ENCODE data around the gene EEFSEC. TPM values are rescaled to one million over a fixed set of nuclear protein-coding genes. Genes with fewer than 3 reads are reported as not detected.

The EEFSEC gene
- total and polyA plus RNA-seq, 2 of the 8 experiments (the other 6 are each of a cell fraction or from before 2014, with no cell fraction given), result 13.1 to 19.8 TPM

DNA sequence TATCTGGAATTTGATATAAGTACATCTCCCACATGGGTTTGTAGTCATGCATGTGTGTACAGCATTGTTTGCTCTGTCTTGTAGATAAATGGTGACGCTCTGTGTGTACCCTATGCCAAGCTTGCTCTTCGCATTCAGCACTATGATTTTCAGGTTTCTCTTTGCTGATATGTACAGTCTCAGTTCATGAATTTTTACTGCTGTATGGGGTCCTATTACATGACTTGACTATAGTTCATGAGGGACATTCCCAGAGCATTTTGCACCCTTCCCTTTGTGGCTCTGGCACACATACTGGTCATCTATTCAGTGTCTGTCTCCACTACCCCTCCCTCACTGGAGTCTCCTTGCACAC lies 132.7 kb downstream of the EEFSEC start:
- Histone ChIP-seq H2BK5ac (ENCODE audit: low read depth, low read length) (no peak overlapping the region), H2AFZ (ENCODE audit: low read length) (no peak overlapping the region), H3K27ac (ENCODE audit: low read depth, low read length) (no peak overlapping the region), H3K9me3 (ENCODE audit: insufficient read depth in 2 of 2, low read depth in 1 of 2, low read length in 1 of 2) (no peaks in the 10 kb centered on the region), H2BK20ac (ENCODE audit: low read length) (no peak overlapping the region), H3K9ac (replicated peaks in 1 of 4; ENCODE audit: extremely low read depth in 1 of 4, low read depth in 3 of 4, low read length in 3 of 4) (no peak overlapping the region), H3K56ac (replicated peaks; ENCODE audit: insufficient read length, low read depth, low read length) (no peak overlapping the region), H2BK12ac (ENCODE audit: low read depth, low read length) (no peak overlapping the region), H4K5ac (ENCODE audit: insufficient read length, low read depth, low read length) (no peak overlapping the region), H3K27me3 (replicated peaks in 1 of 4; ENCODE audit: control insufficient read depth in 3 of 4, extremely low read depth in 1 of 4, insufficient read depth in 3 of 4, low read length in 3 of 4) (peaks cover 0 to 9% (median 5%) of the 10 kb centered on the region in 4 experiments; a peak in 3 of 7 replicates), H2BK15ac (ENCODE audit: low read length) (no peak overlapping the region), H3K23ac (ENCODE audit: insufficient read length) (no peak overlapping the region), H4K91ac (replicated peaks; ENCODE audit: insufficient read length, low read length) (no peak overlapping the region), H3K4me2 (ENCODE audit: insufficient read depth in 1 of 2, low read depth in 2 of 2, low read length in 2 of 2) (no peak overlapping the region), H3K79me2 (ENCODE audit: control insufficient read depth in 1 of 2, insufficient read depth in 2 of 2, low read length in 2 of 2) (no peaks in the 10 kb centered on the region), H3K18ac (ENCODE audit: extremely low read depth, low read length) (no peak overlapping the region), H3K14ac (ENCODE audit: insufficient read length) (no peak overlapping the region), H3K23me2 (ENCODE audit: low read depth, low read length) (no peaks in the 10 kb centered on the region), H3K4ac (replicated peaks; ENCODE audit: insufficient read length, low read depth, low read length) (no peak overlapping the region), H2AK5ac (ENCODE audit: low read depth, low read length) (no peak overlapping the region), H4K8ac (ENCODE audit: extremely low read depth, insufficient read depth, low read length) (no peak overlapping the region), H3K36me3 (ENCODE audit: control insufficient read depth in 2 of 4, insufficient read depth in 4 of 4, low read length in 3 of 4) (no peaks in the 10 kb centered on the region; a peak in 1 of 8 replicates), H3K4me1 (replicated peaks in 1 of 4; ENCODE audit: control insufficient read depth in 3 of 4, insufficient read depth in 4 of 4, low read length in 3 of 4) (peaks cover 11 to 38% (median 26%) of the 10 kb centered on the region in 4 experiments), H3K79me1 (ENCODE audit: low read depth, low read length) (no peaks in the 10 kb centered on the region), H2BK120ac (replicated peaks; ENCODE audit: low read depth, low read length) (no peak overlapping the region), H4K20me1 (replicated peaks in 1 of 2; ENCODE audit: control insufficient read depth in 1 of 2, insufficient read depth in 2 of 2, low read length in 2 of 2) (no peaks in the 10 kb centered on the region), H3K4me3 (ENCODE audit: extremely low read depth in 1 of 4, insufficient read depth in 2 of 4, low read depth in 3 of 4, low read length in 4 of 4) (no peak overlapping the region)
- DNase-seq (ENCODE audit: low read depth in 1 of 2, low spot score in 2 of 2) (peak in 1 of 2 experiments; percentile 23), FAIRE-seq (no peak)
- no peak for TF ChIP-seq TCF12 (IDR thresholded peaks at IDR 0.05; ENCODE audit: low read depth, low read length)
- no peak for TF ChIP-seq CHD2 (IDR thresholded peaks at IDR 0.05; ENCODE audit: low read length)
- TF ChIP-seq, protein P1, sequence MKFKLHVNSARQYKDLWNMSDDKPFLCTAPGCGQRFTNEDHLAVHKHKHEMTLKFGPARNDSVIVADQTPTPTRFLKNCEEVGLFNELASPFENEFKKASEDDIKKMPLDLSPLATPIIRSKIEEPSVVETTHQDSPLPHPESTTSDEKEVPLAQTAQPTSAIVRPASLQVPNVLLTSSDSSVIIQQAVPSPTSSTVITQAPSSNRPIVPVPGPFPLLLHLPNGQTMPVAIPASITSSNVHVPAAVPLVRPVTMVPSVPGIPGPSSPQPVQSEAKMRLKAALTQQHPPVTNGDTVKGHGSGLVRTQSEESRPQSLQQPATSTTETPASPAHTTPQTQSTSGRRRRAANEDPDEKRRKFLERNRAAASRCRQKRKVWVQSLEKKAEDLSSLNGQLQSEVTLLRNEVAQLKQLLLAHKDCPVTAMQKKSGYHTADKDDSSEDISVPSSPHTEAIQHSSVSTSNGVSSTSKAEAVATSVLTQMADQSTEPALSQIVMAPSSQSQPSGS (IDR thresholded peaks at IDR 0.05; ENCODE audit: low read length), result no peak
- TF ChIP-seq, protein P2, sequence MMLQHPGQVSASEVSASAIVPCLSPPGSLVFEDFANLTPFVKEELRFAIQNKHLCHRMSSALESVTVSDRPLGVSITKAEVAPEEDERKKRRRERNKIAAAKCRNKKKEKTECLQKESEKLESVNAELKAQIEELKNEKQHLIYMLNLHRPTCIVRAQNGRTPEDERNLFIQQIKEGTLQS (IDR thresholded peaks at IDR 0.05; ENCODE audit: insufficient read depth, low read depth, low read length), result no peak
- no peak for TF ChIP-seq KDM5A (IDR thresholded peaks at IDR 0.05; ENCODE audit: low read length)
- TF ChIP-seq FOSL1 (IDR thresholded peaks at IDR 0.05; ENCODE audit: insufficient read depth, low read depth, low read length), result no peak
- TF ChIP-seq CTBP2 (IDR thresholded peaks at IDR 0.05; ENCODE audit: borderline replicate concordance, insufficient read depth, insufficient read length, low read length), result no peak
- TF ChIP-seq YY1 (IDR thresholded peaks at IDR 0.05; ENCODE audit: low read depth, low read length), result no peak
- ChIA-PET CTCF (ENCODE audit: partially characterized antibody) (interaction anchor here (0.7 to 3.8 kb wide), 6 partner anchors 11 to 139 kb away, joined by 3 to 22 read pairs (median 5); no protein-coding TSS in a partner anchor), POLR2A (ENCODE audit: partially characterized antibody) (no interaction called here)
- 90% methylated on average over 2 of the region's 2 CpGs; no CpG with 5 or more reads in 1 of the 2 experiments for WGBS, 2 experiments (ENCODE audit: extremely low coverage in 1 of 2, insufficient coverage in 1 of 2, insufficient read length in 1 of 2, insufficient replicate concordance in 2 of 2, low coverage in 1 of 2, low lambda C conversion rate in 2 of 2, missing lambda C conversion rate in 1 of 2)
